HCT116 (cell line): ENCODE data around the gene SLC25A33. TPM values are rescaled to one million over a fixed set of nuclear protein-coding genes. Genes with fewer than 3 reads are reported as not detected.

Experiments used
- ATAC-seq: fragments of 200-7000 bp; cut with Tn5 transposase; 2 replicates; pipeline ENCODE4 v1.9.1; 2020; ENCODE audit warnings: mild to moderate bottlenecking, moderate library complexity
- BruUV-seq: library from RNA; stranded (reverse); fragments of 400-500 nt; replicated peaks from 2 replicates; lab custom pipeline; 2021; lab: Mats Ljungman, UMichigan
- CTCF ChIA-PET: fragments of 300-600 bp; sonication (Branson Sonifier 250); formaldehyde crosslinking; loops from one replicate; lab custom pipeline; 2021; ENCODE audit warnings: antibody characterized with exemption; lab: Charles Lee
- POLR2A ChIA-PET: fragments of 300-600, 350-600 bp; sonication (Branson Sonifier 250); formaldehyde crosslinking; loops from one replicate; lab custom pipeline; 2021; ENCODE audit warnings: antibody characterized with exemption; lab: Charles Lee
- RAD21 ChIA-PET, 2 experiments: fragments of 300-600 bp; sonication (Branson Sonifier 250); formaldehyde crosslinking; loops; one replicate each; lab custom pipeline; 2023; ENCODE audit warnings: low total read pairs in 2 of 2; ENCODE audit not compliant: uncharacterized antibody in 2 of 2, unreplicated experiment in 2 of 2, low non-redundant PET in 1 of 2; lab: Charles Lee
- DNase-seq: peaks from one replicate; pipeline ENCODE4 v3.0.0-alpha.2; 2010; ENCODE audit warnings: low read depth, low spot score
- H2AFZ ChIP-seq: fragments of 200-600 bp; shearing (Covaris generic), sonication (generic); 2 replicates; pipeline ENCODE4 v1.6.1; 2017; ENCODE audit warnings: low read depth, mixed run types, mixed read lengths, antibody characterized with exemption, low read length; ENCODE audit not compliant: poor library complexity, severe bottlenecking
- H3K27ac ChIP-seq: 2 replicates; pipeline ENCODE4 v1.5.1; 2012; ENCODE audit warnings: low read depth, low read length
- H3K27me3 ChIP-seq: fragments of 200-600 bp; sonication (generic); 2 replicates; pipeline ENCODE4 v1.6.1; 2016; ENCODE audit warnings: mixed run types, low read length, mixed read lengths; ENCODE audit not compliant: insufficient read depth
- H3K36me3 ChIP-seq, 2 experiments: fragments of 200-500 bp in 1 of 2; fragments of 200-600 bp in 1 of 2; sonication (Bioruptor generic) in 1 of 2; sonication (generic) in 1 of 2; 2 replicates each; pipeline versions ENCODE4 v1.5.1 to v1.6.1; 2014 to 2016; ENCODE audit warnings: low read length in 2 of 2, inconsistent platforms in 1 of 2, mixed read lengths in 1 of 2, mixed run types in 1 of 2; ENCODE audit not compliant: insufficient read depth in 2 of 2, control insufficient read depth in 1 of 2
- H3K4me1 ChIP-seq, 2 experiments: fragments of 200-600 bp in 1 of 2; sonication (generic) in 1 of 2; 2 replicates each; pipeline versions ENCODE4 v1.5.1 to v1.6.1; 2012 to 2017; ENCODE audit warnings: low read length in 2 of 2, inconsistent platforms in 1 of 2, mild to moderate bottlenecking in 1 of 2, mixed read lengths in 1 of 2, mixed run types in 1 of 2, moderate library complexity in 1 of 2; ENCODE audit not compliant: insufficient read depth in 2 of 2, control insufficient read depth in 1 of 2
- H3K4me2 ChIP-seq: fragments of 200-600 bp; sonication (generic); 2 replicates; pipeline ENCODE4 v1.6.1; 2017; ENCODE audit warnings: mixed run types, low read length, mixed read lengths
- H3K4me3 ChIP-seq, 2 experiments: fragments of 200-600 bp in 1 of 2; sonication (generic) in 1 of 2; replicated peaks in 1 of 2; 2 replicates each; pipeline ENCODE4 v1.5.1; 2011 to 2016; ENCODE audit warnings: low read length in 2 of 2, control low read depth in 1 of 2, low read depth in 1 of 2, mild to moderate bottlenecking in 1 of 2, mixed read lengths in 1 of 2, mixed run types in 1 of 2
- H3K79me2 ChIP-seq: fragments of 200-600 bp; sonication (generic); 2 replicates; pipeline ENCODE4 v1.6.1; 2017; ENCODE audit warnings: mild to moderate bottlenecking, mixed run types, low read length, moderate library complexity, mixed read lengths; ENCODE audit not compliant: insufficient read depth
- H3K9ac ChIP-seq: fragments of 200-600 bp; sonication (generic); 2 replicates; pipeline ENCODE4 v1.6.1; 2016; ENCODE audit warnings: low read length, mixed read lengths
- H3K9me2 ChIP-seq: fragments of 200-600 bp; sonication (generic), shearing (Covaris generic); 2 replicates; pipeline ENCODE4 v1.6.1; 2017; ENCODE audit warnings: mixed run types, mild to moderate bottlenecking, moderate library complexity; ENCODE audit not compliant: insufficient read depth
- H3K9me3 ChIP-seq, 2 experiments: fragments of 200-500 bp in 1 of 2; fragments of 200-600 bp in 1 of 2; sonication (Bioruptor generic) in 1 of 2; sonication (generic) in 1 of 2; 2 replicates each; pipeline ENCODE4 v1.6.1; 2014 to 2017; ENCODE audit warnings: low read length in 2 of 2, mixed read lengths in 2 of 2, inconsistent platforms in 1 of 2, low read depth in 1 of 2, mild to moderate bottlenecking in 1 of 2, mixed run types in 1 of 2, moderate library complexity in 1 of 2; ENCODE audit not compliant: control insufficient read depth in 1 of 2, insufficient read depth in 1 of 2
- H4K20me1 ChIP-seq: fragments of 200-600 bp; sonication (generic), shearing (Covaris generic); 2 replicates; pipeline ENCODE4 v1.6.1; 2017; ENCODE audit warnings: mixed run types, mild to moderate bottlenecking, moderate library complexity; ENCODE audit not compliant: insufficient read depth
- ATF3 ChIP-seq: IDR thresholded peaks from 2 replicates; pipeline ENCODE4 v1.6.1; 2012
- CBX3 ChIP-seq: IDR thresholded peaks from 2 replicates; pipeline ENCODE4 v1.6.1; 2012; ENCODE audit warnings: low read depth
- CEBPB ChIP-seq: IDR thresholded peaks from 2 replicates; pipeline ENCODE4 v1.6.1; 2012; ENCODE audit warnings: low read depth
- CTCF ChIP-seq, 3 experiments: fragments of 200-600 bp in 1 of 3; sonication (generic) in 1 of 3; IDR thresholded peaks in 2 of 3; conservative IDR thresholded peaks in 1 of 3; 2 replicates each; pipeline ENCODE4 v1.5.1; 2012 to 2017; ENCODE audit warnings: low read depth in 2 of 3, low read length in 2 of 3, antibody characterized with exemption in 1 of 3, borderline replicate concordance in 1 of 3, control low read depth in 1 of 3, mild to moderate bottlenecking in 1 of 3, mixed read lengths in 1 of 3, mixed run types in 1 of 3, moderate library complexity in 1 of 3; ENCODE audit not compliant: insufficient read depth in 1 of 3
- EGR1 ChIP-seq: IDR thresholded peaks from 2 replicates; pipeline ENCODE4 v1.6.1; 2012; ENCODE audit warnings: low read depth
- EZH2 ChIP-seq: fragments of 200-600 bp; sonication (generic); IDR thresholded peaks from 2 replicates; pipeline ENCODE4 v1.6.1; 2017; ENCODE audit warnings: antibody characterized with exemption, mixed run types
- FOSL1 ChIP-seq: IDR thresholded peaks from 2 replicates; pipeline ENCODE4 v1.6.1; 2012; ENCODE audit warnings: low read depth
- JUND ChIP-seq: IDR thresholded peaks from 2 replicates; pipeline ENCODE4 v1.6.1; 2012
- POLR2A ChIP-seq: IDR thresholded peaks from 2 replicates; pipeline ENCODE4 v1.7.0; 2011; ENCODE audit warnings: borderline replicate concordance; ENCODE audit not compliant: insufficient read depth, insufficient read length; ENCODE audit errors: extremely low read depth
- RAD21 ChIP-seq: IDR thresholded peaks from 2 replicates; pipeline ENCODE4 v1.6.1; 2012; ENCODE audit warnings: low read depth, mild to moderate bottlenecking
- SRF ChIP-seq: IDR thresholded peaks from 2 replicates; pipeline ENCODE4 v1.6.1; 2012; ENCODE audit warnings: low read depth
- TCF7L2 ChIP-seq: IDR thresholded peaks from 2 replicates; pipeline ENCODE4 v1.7.0; 2011; ENCODE audit warnings: borderline replicate concordance, inconsistent platforms; ENCODE audit not compliant: insufficient read depth, insufficient read length; ENCODE audit errors: extremely low read depth
- ZBTB33 ChIP-seq: IDR thresholded peaks from 2 replicates; pipeline ENCODE4 v1.6.1; 2011; ENCODE audit warnings: mild to moderate bottlenecking, low read length, moderate library complexity; ENCODE audit not compliant: insufficient replicate concordance; ENCODE audit errors: extremely low read depth
- ZFX ChIP-seq: fragments of 450-650 bp; IDR thresholded peaks from 2 replicates; pipeline ENCODE4 v1.6.1; 2017
- intact Hi-C: fragments of 100-400 bp; cut with micrococcal nuclease; formaldehyde crosslinking; loops from 2 replicates; pipeline ENCODE4 v1.10.0; 2022
- total RNA-seq: library from RNA; stranded (reverse); gene quantifications from one replicate; pipeline ENCODE4 v1.2.1, GENCODE V29; 2021; ENCODE audit not compliant: unreplicated experiment

Gene SLC25A33
- total RNA-seq, 1 experiment from 2014 or later, result 9.8 TPM

GRCh38 chr1:9600861-9601834, 61.9 kb downstream of the SLC25A33 start:
- DNase-seq, result no peak
- ChIA-PET RAD21 (no interaction called here), POLR2A (no interaction called here), CTCF (no interaction called here)
- intact Hi-C loops, result no loop called here
- BruUV-seq, result no TSS peak
- Histone ChIP-seq H3K4me2 (no peak overlapping the region), H3K27me3 (no peaks in the 10 kb centered on the region), H2AFZ (no peak overlapping the region), H3K79me2 (peaks cover 8% of the 10 kb centered on the region; the same call in 1 of the 2 replicates), H3K9me3 (no peaks in the 10 kb centered on the region), H3K9ac (no peak overlapping the region), H4K20me1 (no peaks in the 10 kb centered on the region), H3K27ac (no peak overlapping the region), H3K36me3 (peaks cover 7 to 36% of the 10 kb centered on the region in 2 experiments; a peak in 3 of 4 replicates), H3K4me3 (no peak overlapping the region), H3K9me2 (no peaks in the 10 kb centered on the region), H3K4me1 (no peaks in the 10 kb centered on the region)
- no peak for TF ChIP-seq RAD21
- ATAC-seq, result no peak

GRCh38 chr1:9601942-9602793, 62.9 kb downstream of the SLC25A33 start:
- Histone ChIP-seq H4K20me1 (no peaks in the 10 kb centered on the region), H3K36me3 (peaks cover 7 to 29% of the 10 kb centered on the region in 2 experiments; a peak in 3 of 4 replicates), H3K9me2 (no peaks in the 10 kb centered on the region), H3K9me3 (no peaks in the 10 kb centered on the region), H3K79me2 (no peaks in the 10 kb centered on the region), H3K9ac (no peak overlapping the region), H3K4me3 (no peak overlapping the region), H3K27me3 (no peaks in the 10 kb centered on the region), H3K4me1 (no peaks in the 10 kb centered on the region), H3K4me2 (no peak overlapping the region), H2AFZ (no peak overlapping the region), H3K27ac (no peak overlapping the region)
- BruUV-seq, result no TSS peak
- ChIA-PET RAD21 (no interaction called here), POLR2A (no interaction called here), CTCF (no interaction called here)
- ATAC-seq (no peak), DNase-seq (no peak)
- intact Hi-C loops, result no loop called here
- TF ChIP-seq ATF3 (no peak), FOSL1 (no peak), CEBPB (no peak), CBX3 (no peak), SRF (no peak), JUND (no peak), RAD21 (no peak), POLR2A (no peak), EZH2 (no peak), EGR1 (no peak), TCF7L2 (no peak), CTCF (IDR thresholded peaks at IDR 0.05 in 2 of 3, conservative IDR thresholded peaks at IDR 0.05 in 1 of 3; ENCODE audit: borderline replicate concordance in 1 of 3, insufficient read depth in 1 of 3, low read depth in 2 of 3, low read length in 2 of 3) (no peak), ZFX (no peak), ZBTB33 (no peak)
